GM18858 (cell line): ENCODE data around the gene TRIM41.
"Not testable (repeated sequence)": the region's sequence is repeated elsewhere in the genome, so short reads cannot be mapped to it uniquely, and the experiment has no call there.

Source experiments
- ATAC-seq: cut with Tn5 transposase; IDR thresholded peaks from one replicate; pipeline ENCODE4 v1.9.1; 2021; ENCODE audit not compliant: unreplicated experiment

The TRIM41 gene

DNA sequence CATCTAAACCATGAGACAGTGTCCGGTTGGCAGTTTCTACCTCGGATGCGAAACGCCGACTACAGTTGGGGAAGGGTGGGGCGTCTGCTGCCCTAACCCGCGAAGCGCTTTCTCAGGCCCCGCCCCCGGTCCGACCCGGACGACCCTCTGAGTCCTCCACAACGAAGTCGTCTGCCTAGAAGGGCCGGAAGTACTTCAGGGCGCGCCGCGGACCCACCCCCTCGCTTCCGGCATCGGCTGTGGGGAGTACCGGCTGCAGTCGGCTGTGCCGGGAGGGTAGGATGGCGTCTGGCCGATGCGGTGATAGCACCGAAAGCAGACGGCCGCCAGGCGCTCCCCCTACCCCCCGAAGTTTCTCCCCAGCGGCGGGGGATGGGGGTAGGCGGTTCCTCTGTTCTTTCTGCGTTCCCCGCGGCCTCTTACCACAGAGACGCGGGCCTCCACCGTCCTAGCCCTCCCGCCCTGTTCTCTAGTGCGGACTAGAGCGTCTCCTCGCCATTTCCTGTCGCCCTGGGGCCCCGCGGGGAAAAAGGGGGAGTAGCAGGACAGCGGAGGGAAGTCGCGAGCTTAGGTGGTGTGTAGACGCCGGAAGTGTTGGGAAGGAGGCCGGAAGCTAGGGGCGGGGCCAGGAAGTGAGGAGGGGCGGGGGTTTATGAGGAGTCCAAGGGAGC lies at the start of gene TRIM41:
TRIM41 (plus strand) TSS at position 224 of the 671 bp plus-strand sequence. CDS start 719 bp downstream, outside the sequence.
- peak; percentile 40 for ATAC-seq

DNA sequence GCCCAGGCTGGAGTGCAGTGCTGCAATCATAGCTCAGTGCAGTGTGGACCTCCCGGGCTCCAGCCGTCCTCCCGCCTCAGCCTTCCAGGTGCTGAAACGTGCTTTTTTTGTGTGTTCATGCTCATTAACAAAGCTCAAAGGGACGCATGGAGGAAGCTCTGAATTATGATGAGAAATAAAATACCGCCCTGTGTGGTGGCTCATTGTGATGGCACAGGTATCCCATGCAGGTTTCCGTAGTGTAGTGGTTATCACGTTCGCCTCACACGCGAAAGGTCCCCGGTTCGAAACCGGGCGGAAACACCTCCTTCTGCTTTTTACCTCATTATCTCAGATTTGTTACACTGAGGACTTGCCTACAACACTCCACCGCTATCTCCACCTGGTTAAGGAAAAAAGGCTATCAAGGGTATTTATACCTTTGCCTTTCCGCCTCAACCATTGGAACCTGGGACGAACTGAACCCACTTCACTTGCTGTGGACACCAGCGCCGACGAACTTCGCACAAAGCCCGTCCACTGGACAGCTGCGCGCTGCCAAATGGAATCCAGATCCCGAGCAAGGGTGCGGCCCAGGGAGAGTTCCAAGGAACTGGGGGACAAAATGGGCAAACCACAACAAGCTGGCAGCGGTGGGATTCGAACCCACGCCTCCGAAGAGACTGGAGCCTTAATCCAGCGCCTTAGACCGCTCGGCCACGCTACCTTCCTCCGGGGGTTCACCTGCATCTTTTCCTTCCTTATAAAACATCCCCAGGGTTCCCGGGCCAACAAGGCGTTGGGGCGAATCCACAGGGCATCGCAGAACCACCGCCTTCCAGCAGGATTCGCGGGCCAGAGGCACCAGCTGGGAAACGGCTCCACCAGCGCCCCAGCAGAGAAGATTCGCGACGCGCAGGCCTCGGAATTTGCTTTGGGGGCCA lies 49.4 kb upstream of the TRIM41 start:
- no peak for ATAC-seq

DNA sequence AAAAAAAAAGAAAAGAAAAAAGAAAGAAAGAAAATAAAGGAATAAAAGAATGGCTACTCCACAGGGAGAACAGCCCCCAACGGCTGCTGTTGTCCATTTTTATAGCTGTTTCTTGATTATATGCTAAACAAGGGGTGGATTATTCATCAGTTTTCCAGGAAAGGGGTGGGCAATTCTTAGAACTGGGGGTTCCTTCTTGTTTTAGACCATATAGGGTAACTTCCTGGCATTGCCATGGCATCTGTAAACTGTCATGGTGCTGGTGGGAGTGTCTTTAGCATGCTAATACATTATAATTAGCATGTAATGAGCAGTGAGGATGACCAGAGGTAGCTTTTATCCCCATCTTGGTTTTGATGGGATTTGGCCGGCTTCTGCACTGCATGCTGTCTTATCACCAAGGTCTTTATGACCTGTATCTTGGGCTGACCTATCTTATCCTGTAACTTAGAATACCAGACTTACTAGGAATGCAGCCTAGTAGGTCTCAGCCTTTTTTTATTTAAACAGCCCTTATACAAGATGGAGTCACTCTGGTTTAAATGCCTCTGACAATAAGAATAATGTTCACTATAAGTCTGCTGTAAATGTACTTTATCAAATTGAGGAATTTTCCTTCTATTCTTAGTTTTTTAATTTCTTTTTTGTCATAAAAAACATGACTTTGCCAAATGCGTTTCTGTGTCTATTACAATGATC lies 46.7 kb upstream of the TRIM41 start:
- ATAC-seq: no peak

DNA sequence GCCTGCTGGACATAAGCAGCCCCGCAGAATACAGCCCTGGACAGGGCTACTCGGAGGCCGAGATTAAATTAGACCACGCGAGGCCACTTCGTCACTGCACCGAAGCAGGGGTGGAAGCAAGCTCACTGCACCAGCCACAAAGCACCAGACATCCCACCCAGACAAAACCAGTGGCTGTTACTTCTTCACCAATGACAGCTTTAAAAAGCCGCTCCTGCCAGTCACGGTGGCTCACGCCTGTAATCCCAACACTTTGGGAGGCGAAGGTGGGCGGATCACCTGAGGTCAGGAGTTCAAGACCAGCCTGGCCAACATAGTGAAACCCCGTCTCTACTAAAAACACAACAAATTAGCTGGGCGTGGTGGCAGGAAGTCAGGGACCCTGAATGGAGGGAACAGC lies 45.5 kb upstream of the TRIM41 start:
- ATAC-seq: not testable (repeated sequence)

DNA sequence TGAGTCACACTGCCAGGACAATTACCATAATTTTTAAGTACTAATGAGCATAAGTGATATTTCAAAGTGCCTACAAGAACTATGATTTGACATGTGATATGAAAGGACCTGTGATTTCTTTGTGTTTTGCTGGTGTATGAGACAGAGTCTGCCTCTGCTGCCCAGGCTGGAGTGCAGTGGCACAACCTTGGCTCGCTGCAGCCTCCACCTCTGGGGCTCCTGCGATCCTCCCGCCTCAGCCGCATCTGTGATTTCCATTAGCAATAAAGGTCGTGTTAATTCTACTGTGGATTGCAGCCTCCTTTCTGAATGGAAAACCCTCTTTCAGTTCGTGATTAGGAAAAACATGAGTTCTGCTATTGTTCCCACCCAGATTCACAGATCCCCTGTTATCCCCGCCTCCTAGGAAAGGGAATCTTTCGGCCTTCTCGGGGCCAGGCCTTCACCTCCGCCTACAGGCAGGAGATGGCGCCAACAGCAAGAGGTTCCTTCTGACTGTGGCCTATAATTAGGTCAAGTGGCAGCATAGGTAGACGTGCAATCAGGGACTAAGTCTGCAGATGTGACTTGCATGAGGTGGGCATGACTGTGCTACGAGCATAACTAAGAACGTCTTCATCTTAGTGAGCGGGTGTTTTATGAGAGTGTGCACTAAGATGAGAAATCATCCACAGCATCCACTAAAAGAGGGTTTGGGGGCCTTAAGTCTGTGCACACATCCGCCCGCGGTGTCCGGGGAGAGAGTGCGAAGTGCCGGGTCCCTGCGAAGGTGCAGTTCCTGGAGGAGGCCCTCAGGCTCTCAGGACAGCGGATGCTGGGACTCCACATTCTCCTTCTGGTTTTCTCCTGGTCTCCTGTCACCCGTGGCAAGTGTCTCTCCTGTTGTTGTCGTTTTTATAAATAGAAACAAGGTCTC lies 41.2 kb upstream of the TRIM41 start:
- peak; percentile 54 for ATAC-seq

DNA sequence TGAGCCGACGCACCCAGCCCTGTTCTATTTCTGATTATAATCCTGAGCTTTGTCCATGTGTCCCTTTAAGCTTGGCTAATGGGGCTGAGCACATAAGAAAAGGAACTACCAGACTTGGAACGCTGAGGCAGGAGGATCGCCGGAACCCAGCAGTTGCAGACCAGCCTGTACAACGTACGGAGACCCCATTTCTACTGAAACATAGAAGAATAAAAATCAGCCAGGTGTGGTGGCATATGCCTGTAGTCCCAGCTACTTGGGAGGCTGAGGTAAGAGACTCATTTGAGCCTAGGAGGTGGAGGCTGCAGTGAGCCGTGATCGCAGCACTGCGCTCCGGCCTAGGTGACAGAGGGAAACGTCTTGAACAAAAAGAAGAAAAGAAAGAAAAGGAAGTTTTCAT lies 40.4 kb upstream of the TRIM41 start:
- ATAC-seq: no peak

DNA sequence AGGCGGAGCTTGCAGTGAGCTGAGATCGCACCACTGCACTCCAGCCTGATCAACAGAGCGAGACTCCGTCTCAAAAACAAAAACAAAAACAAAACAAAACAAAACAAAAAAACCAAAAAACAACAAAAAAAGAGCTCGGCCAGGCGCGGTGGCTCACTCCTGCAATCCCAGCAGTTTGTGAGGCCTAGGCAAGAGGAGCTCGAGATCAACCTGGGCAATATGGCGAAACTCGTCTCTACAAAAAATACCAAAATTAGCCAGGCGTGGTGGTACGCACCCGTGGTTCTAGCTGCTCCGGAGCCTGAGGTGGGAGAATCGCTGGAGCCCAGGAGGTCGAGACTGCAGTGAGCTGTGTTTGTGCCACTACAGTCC lies 38.2 kb upstream of the TRIM41 start:
- ATAC-seq: no peak

DNA sequence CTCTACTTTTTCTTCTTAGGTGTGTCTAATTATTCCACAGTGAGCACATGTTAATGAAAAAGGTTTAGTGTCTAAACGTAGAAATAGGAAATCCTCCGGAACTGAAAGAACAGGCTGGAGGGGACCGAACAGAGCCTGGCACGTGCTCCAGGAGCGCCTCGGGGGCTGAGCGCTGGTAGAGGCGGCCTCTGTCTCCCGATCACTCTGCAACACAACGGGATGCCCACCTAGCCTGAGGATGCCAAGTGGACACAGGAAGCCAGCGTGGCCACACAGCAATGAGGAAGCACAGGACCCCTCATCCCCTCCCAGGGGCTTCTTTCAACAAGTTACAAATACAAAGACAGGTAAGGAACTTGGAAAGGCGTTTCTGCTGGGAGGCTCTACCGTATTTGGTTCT lies 37.5 kb upstream of the TRIM41 start:
- no peak for ATAC-seq

DNA sequence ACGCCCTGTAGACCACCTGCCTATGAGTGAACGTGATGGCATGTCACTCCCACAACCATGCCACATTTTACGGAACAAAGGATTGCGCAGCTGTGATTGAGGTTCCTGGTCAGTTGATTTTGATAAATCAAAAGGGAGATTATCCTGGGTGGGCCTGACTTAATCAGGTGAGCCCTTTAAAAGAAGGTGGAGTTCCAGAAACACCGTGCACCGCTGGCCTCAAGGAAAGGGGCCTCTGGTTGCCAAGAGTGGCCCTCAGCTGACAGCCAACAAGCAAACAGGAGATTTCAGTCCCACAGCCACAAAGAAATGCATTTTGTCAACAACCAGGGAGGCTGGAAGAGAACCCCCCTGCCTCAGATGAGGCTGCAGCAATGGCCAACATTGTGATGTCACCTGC lies 37.1 kb upstream of the TRIM41 start:
- no peak for ATAC-seq

DNA sequence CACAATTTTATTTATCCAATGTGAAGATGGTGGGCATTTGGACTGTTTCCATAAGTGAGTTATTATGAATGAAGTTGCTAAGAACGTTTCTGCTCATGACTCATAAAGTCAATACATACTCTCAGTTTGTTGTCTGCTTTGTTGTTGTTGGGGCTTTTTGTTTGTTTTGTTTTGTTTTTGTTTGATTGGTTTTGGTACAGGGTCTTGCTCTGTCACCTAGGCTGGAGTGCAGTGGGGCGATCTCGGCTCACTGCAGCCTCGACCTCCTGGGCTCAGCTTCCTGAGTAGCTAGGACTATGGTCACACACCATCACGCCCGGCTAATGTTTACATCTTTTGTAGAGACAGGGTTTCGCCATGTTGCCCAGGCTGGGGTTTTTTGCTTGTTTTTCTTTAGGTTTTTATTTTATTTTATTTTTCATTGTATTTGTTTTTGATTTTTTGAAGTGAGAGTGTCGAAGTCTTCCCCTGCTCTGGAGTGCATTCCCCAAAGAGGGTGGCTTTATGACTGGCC lies 36.0 kb upstream of the TRIM41 start:
- no peak for ATAC-seq

DNA sequence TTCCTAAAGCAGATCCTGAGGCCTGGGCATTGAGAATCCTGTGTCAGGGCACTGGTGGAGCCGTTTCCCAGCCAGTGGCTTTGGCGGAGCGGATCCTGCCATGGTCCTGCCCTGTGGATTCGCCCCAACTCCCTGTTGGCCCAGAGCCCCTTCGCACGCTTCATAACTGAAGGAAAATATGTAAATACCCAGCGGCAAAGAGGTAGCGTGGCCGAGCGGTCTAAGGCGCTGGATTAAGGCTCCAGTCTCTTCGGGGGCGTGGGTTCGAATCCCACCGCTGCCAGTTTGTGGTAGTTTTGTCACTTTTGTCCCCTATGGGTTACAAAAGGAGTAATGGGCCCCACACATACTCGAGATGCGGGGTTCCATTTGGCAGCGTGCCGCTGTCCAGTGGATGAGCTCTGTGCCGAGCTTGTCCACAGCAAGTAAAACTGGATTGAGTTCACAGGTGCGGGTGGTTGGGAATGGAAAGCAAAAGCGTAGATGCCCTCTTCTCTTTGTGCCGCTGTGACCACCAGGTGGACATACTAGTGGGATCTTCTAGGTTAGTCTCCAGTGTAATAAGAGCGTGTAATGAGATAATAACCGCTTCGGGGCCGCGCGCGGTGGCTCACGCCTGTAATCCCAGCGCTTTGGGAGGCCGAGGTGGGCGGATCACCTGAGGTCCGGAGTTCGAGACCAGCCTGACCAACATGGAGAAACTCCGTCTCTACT lies 35.4 kb upstream of the TRIM41 start:
- ATAC-seq: no peak

DNA sequence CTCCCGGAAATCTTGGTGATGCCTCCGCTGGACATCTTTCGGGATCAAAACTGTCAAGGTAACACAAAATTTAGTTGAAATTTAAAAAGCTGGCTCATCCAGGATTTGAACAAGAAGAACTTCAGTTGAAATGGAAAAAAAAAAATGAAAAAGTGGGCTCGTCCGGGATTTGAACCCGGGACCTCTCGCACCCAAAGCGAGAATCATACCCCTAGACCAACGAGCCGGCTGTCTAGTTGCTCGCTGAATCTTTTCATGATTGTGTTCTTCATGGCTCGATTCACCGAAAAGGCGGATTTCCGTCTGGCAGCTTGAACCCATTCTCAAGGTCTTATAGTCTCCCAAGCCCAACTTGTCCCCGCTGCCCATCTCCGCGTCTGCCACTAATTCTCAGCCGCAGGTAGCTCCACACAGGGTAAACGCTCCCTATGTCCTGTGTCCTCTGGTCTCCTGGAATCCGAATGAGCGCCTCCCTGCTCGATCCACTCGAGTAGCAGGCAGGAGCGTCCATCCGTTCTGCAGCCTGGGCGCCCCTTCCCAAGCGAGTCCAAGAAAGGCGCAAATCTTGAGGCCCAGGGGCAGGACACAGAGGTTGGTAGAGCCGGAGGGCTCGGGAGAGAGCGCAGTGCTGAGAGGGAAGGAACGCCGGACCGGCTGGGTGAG lies 34.2 kb upstream of the TRIM41 start:
- no peak for ATAC-seq

DNA sequence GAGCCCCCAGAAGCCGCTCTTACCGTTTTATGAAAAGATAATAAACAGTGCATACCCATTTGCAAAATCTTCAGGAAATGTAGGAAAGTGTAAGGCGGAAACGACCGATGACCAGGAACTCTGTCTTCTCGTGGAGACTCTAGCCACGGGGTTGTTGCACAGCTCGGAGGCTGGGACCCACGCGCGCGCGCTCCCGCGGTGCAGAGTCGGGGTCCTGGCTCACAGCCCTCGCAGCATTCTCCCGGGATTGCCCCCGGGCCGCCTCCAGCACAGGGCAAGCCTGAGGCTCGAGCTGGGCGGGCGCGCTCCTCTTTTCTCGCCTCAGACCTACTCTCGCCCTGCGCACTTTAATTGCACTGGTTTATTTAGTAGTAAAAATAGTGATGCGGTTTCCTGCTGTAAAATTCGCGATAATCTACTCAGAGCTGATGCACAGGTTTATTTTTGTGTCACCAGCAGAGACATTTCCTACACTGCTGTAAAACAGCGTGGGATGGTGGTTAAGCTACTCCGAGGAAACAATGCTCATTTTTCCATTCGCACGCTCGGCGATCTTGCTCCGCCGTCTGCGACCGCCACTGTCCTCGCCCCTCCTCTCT lies 33.6 kb upstream of the TRIM41 start:
- ATAC-seq: no peak

DNA sequence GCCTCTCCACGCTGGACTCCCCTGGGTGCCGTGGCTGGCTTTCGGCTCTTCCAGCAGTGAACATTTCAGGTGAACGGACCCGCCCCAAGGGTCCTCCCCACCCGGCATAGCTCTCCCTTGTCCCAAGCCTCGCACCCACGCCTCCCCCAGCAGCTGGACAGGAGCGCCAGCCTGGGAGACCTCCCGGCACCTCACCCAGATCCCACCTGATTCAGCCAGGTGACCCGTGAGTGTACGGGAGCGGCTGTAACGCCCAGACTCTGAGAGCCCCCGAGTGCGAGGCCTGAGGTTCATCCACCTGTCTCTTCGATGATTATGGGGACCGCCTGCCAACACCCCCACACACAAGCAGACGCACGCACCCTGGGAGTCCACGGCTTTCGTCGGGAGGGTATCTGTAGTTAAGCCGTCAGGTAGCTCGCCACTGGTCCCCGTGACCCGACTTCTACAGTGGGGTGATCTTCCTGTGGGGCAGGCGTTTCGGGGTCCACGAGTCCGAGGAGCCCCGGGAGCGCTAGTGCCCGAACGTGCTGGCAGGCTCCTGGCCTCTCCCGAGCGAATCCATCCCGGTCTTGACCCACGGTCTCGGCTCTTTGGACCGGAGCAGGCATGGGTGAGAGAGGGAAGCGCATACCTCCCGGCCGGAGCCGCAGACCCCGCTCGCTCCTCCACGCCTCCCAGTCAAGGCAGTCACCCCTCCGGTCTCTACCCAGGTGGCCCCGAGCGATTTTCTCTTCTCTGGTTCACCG lies 32.9 kb upstream of the TRIM41 start:
- ATAC-seq: no peak

DNA sequence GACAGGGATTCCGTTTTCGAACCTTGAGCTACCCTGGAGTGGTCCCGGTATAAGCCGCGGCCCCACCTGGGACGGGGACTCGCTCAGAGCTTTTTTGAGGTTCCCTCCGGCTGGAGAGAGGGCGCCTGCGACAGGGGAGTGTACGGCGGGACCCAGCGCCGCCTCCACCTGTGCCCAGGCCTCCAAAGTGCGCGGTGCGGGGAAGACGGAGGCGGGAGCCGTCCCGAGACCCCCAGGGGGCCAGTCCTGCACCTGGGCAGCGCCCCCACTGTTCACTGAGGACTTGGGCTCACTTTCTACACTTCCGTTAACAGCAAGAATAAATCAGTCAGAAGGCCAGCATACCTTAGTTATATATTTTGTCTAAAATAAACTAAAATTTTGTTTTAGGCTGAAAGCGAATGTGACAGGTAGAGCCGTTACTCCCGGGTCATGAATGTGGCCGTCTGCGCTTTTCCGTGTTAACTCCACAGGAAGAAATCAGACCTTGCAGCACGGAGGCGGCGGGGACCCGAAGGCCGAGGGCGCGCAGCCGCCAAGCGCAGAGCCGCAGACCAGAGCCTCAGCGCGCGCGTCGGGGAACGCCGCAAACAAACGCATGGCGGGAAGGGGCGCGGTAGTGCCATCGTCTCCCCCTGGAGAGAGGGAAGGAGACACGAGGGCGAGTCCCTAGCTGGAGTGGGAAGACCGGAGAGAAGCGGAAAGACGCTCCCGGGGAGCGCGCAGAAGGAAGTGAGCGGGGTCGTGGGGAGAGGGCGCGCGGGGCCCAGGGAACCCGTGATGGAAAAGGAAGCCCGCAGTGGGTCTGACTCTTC lies 32.2 kb upstream of the TRIM41 start:
- no peak for ATAC-seq

DNA sequence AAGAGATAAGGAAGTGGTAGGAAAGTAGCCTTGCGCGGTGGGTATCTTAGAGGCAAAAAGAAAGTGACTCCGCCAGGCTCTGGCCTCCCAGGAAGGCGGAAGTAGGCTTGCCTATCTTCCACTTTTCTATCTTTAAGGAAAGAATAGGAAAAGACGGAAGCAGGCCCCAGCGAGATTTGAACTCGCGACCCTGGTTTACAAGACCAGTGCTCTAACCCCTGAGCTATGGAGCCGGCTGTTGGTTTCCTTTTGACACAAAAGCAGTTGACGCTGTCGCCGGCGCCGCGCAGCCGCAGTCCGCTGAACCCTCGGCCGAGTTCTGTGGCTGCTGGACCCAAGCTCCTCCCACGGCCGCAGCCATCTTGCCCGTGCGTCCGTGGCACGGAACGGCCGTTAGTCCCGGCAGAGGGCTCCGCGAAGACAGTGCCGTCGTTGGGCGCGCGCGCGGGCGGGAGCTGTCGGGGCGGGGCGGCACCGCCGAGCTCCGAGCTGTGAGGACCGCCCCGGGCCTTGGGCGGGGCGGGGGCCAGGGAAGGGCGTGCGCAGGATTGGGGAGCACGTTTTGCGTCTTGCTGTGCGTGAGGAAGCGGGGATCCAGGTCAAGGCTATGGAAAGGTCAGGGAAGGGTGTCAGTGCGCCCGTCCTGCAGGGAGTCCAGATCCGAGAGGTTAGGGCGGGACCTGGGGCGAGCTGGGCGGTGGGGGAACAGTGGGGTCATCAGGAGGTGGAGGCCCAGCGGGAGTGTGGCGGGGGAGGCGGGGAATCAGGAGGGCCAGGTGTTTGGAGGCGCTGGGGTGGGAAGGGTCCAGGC lies 31.4 kb upstream of the TRIM41 start:
- ATAC-seq: peak; percentile 33
